ENCODE results near the gene XRCC1.
A peak's percentile ranks its signal among the peaks of the same experiment; 100 is the strongest.
"Not testable (repeated sequence)": the region's sequence is repeated elsewhere in the genome, so short reads cannot be mapped to it uniquely, and the experiment has no call there.

Gene XRCC1, protein sequence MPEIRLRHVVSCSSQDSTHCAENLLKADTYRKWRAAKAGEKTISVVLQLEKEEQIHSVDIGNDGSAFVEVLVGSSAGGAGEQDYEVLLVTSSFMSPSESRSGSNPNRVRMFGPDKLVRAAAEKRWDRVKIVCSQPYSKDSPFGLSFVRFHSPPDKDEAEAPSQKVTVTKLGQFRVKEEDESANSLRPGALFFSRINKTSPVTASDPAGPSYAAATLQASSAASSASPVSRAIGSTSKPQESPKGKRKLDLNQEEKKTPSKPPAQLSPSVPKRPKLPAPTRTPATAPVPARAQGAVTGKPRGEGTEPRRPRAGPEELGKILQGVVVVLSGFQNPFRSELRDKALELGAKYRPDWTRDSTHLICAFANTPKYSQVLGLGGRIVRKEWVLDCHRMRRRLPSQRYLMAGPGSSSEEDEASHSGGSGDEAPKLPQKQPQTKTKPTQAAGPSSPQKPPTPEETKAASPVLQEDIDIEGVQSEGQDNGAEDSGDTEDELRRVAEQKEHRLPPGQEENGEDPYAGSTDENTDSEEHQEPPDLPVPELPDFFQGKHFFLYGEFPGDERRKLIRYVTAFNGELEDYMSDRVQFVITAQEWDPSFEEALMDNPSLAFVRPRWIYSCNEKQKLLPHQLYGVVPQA

GRCh38 chr19:43575156-43575950 is at the start of gene XRCC1, which contains the start of gene PINLYP:
Gene XRCC1 (minus strand): TSS chr19:43575527. CDS start chr19:43575458, 69 bp downstream.
Gene PINLYP (plus strand): TSS chr19:43575801. CDS start chr19:43577192, 1,391 bp downstream.
- peak; percentile 99 for DNase-seq

DNA sequence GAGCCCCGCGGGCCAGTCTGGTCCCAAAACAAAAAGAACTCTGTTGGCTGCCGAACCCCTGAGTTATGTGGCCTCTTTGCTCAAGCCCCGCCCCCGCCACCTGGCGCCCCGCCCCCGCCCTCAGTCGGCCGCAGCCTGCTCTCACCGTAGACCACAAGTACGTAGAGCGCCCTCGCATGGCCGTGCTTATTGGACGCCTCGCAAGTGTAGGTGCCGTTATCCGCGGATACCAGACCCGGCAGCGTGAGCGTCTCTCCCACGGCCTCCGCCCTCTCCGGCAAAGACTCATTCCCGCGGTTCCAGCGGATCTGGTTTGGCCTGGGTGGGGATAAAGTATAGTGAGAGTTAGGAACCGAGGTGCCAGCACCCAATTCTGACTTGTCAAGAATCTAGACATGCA is 49.6 kb upstream of the XRCC1 start:
- no peak for DNase-seq

DNA sequence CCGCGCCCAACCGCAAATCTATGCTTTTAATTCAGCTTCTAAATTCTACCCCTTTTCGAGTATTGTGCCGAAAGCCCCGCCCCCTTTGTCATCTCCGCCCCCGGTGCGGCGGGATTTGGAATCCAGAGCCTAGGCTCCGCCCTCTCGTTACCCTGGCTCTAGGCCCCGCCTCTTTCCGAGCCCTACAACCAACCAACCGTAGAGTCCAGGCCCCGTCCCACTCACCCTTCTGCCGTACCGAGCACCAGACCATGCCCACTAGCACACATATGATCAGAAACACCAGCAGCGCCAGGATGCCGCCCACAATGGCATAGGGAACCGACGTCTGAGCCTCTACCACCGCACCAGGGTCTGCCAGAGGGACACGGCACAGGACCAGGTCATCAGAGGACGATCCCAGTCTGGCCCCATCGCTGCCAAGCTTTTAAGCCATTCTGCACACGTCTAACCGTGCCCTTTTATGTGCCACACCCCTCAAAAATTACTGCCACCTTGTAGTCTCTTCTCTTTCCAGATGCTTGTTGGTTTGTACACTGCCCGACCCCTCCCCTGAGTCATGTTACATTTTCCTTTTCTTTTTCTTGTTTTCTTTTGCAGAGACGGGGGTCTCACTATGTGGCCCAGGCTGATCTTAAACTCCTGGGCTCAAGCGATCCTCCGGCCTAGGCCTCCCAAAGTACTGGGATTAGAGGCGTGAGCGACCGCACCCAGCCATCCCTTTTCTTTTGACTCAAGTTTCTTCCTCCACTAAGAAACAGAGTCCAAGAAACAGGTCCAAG is 48.8 kb upstream of the XRCC1 start:
- DNase-seq: no peak

DNA sequence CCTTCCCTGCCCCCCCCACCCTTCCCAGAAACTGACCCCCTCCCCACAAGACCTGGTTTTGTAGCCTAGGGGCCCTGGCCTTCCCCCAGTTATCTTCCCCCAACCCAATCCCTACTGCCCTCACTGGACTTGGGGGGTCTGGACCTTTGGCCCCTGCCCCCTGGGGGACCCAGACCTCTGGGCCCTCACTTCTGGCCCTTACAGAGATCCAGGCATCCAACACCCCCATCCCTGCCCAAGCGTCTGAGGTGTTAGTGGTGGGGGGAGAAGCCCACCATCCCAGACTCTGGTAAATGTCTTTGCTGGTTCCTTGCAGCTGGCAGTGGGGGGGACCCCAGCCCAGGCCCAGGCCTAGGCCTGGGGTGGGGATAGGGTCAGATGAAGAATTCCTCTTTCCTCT is 47.6 kb upstream of the XRCC1 start:
- no peak for DNase-seq

DNA sequence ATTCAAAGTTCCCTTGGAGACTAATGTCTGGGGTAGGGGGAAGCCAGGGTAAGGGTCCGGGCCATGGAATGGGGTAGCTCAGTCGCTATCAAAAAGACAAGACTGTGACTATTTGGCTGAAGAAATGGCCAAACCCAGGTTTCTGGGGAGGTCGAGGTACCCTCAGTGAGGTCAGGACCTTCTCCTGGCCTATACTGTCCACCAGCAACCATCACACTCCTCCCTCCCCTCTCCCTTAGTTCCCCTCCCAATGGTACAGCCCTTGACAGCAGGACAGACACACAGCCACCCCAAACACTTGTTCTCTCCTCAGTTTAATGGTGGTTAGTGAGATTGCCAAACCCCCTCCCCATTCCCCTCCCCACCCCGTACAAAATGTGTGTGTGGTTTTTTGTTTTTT is 46.7 kb upstream of the XRCC1 start:
- no peak for DNase-seq

- no peak for DNase-seq
Measured at GRCh38 chr19:43620061-43621001, 45.0 kb upstream of the XRCC1 start.

GRCh38 chr19:43619262-43620060 is 44.1 kb upstream of the XRCC1 start, which contains the start of gene ZNF428:
Gene ZNF428 (minus strand): TSS chr19:43619629. CDS start chr19:43614304, 5,325 bp downstream.
- peak; percentile 93 for DNase-seq

- peak; percentile 72 for DNase-seq
Measured at GRCh38 chr19:43618921-43619261, 43.6 kb upstream of the XRCC1 start.

- no peak for DNase-seq
Measured at GRCh38 chr19:43616954-43617353, 41.6 kb upstream of the XRCC1 start.

- DNase-seq: no peak
Measured at GRCh38 chr19:43616306-43616705, 41.0 kb upstream of the XRCC1 start.

DNA sequence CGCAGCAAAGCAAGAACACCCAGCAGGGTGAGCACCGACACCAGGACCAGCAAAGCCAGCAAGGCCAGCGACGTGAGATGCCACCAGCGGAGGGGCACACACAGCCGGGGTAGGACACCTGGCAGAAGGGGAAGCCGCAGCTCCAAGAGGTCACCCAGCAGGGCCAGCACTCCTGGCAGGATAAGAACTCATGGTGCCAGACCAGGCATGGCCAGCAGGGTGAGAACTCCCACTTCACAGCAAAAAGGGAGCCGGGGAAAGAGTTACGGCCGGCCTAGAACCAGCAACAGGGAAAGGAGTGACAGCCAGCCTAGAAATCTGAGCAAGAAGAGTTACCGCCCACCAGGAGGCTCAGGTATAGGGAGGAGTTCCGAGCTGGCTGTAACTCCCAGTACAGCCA is 37.0 kb upstream of the XRCC1 start:
- no peak for DNase-seq

DNA sequence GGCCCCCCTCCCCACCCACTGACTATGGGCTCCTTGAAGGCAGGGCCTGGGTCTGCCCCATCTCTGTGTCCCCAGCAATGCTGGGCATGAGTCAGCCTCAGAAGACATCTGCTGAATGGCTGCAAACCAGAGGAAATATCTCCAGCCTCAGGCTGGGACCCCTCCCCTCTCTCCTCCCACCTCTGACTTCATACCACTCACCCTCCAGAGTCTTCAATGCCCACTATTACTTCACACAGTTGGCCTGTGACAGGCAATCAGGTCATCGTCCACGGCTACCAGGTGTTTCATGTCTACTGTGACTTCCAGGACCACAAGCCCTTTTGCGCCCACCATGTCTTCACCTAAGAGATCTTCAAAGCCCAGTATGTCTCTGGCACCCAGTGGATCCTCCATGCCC is 36.5 kb upstream of the XRCC1 start, which contains the start of gene SRRM5:
Gene SRRM5, plus strand, starts transcription at position 301 of the 400 bp plus-strand sequence. Its CDS starts 34 bp downstream, at position 335.
- no peak for DNase-seq

DNA sequence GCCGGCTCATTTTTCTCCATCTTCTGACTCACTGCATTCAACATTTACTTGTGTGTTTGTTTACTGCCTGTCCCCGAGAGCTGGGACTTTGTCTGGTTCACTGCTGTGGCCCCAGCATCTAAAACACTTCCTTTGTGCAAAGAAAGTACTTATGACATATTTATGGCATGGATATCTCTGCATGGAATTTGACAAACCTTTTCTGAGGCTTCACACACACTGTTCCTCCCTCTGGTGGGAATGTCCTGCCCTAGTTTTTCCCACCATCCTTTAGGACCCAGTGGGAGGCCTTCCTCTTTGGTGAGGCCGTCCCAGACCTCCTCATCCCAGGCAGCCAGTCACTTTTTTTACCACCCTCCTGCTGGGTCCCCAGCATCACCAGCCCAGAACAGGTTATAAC is 35.2 kb upstream of the XRCC1 start:
- DNase-seq: no peak

GRCh38 chr19:43609872-43610271 is 34.5 kb upstream of the XRCC1 start:
- no peak for DNase-seq

GRCh38 chr19:43607238-43608205 is 32.2 kb upstream of the XRCC1 start:
- no peak for DNase-seq

GRCh38 chr19:43606569-43607229 is 31.4 kb upstream of the XRCC1 start:
- no peak for DNase-seq

- DNase-seq: no peak
Measured at GRCh38 chr19:43605875-43606568, 30.7 kb upstream of the XRCC1 start.

DNA sequence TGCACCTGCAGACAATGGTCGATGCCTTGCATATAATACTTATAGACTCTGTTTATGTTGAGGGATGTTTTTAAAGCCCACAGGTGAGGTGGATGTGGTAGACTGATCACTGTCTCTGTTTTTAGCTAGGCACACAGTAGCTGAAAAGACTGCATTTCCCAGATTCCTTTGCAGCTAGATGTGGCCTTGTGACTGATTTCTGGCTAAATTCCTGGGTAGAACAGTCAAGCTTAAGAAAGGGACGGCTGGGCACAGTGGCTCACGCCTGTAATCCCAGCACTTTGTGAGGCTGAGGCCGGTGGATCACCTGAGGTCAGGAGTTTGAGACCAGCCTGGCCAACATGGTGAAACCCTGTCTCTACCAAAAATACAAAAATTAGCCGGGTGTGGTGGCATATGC is 25.0 kb upstream of the XRCC1 start:
- not testable (repeated sequence) for DNase-seq
